HepG2 (cell line): ENCODE measurements around the gene GAS2. TPM values are rescaled to one million over a fixed set of nuclear protein-coding genes. Genes with fewer than 3 reads are reported as not detected.

ENCODE experiments used
- ARID3A ChIP-seq: IDR thresholded peaks from 2 replicates; pipeline ENCODE4 v1.6.1; 2012; ENCODE audit warnings: low read depth, low read length, improper control_type of control experiment
- ASH2L ChIP-seq: fragments of 300-600, 200-600 bp; sonication (generic); IDR thresholded peaks from 2 replicates; pipeline ENCODE4 v1.7.0; 2017; ENCODE audit warnings: low read depth, mild to moderate bottlenecking, moderate library complexity, mixed read lengths, low read length; ENCODE audit not compliant: insufficient read length
- ATF7 ChIP-seq, 2 experiments: fragments of 450-650 bp in 1 of 2; sonication (generic) in 1 of 2; formaldehyde crosslinking in 1 of 2; IDR thresholded peaks; 2 replicates each; pipeline versions ENCODE4 v1.4.0 to v1.6.1; 2016 to 2020; ENCODE audit warnings: antibody characterized with exemption in 1 of 2, mild to moderate bottlenecking in 1 of 2, missing genetic modification reagents in 1 of 2
- DMAP1 ChIP-seq: IDR thresholded peaks from 2 replicates; pipeline ENCODE4 v1.6.1; 2016
- FOSL2 ChIP-seq: sonication (generic); formaldehyde crosslinking; IDR thresholded peaks from 2 replicates; pipeline ENCODE4 v1.4.0; 2020; ENCODE audit warnings: missing genetic modification reagents
- FOXA1 ChIP-seq, 2 experiments: fragments of 450-650 bp in 1 of 2; sonication (generic) in 1 of 2; formaldehyde crosslinking in 1 of 2; IDR thresholded peaks; 2 replicates each; pipeline versions ENCODE4 v1.4.0 to v1.6.1; 2016 to 2020; ENCODE audit warnings: missing genetic modification reagents in 1 of 2
- FOXJ3 ChIP-seq: sonication (generic); formaldehyde crosslinking; IDR thresholded peaks from 2 replicates; pipeline ENCODE4 v1.4.0; 2020; ENCODE audit warnings: missing genetic modification reagents, mild to moderate bottlenecking, borderline replicate concordance
- GATAD2A ChIP-seq: IDR thresholded peaks from 2 replicates; pipeline ENCODE4 v1.6.1; 2016
- KAT7 ChIP-seq: IDR thresholded peaks from 2 replicates; pipeline ENCODE4 v1.6.1; 2018; ENCODE audit warnings: borderline replicate concordance, missing compliant biosample characterization
- KDM6A ChIP-seq: IDR thresholded peaks from 2 replicates; pipeline ENCODE4 v1.6.1; 2016; ENCODE audit warnings: low read depth
- MED1 ChIP-seq: sonication (generic); formaldehyde crosslinking; IDR thresholded peaks from 2 replicates; pipeline ENCODE4 v1.4.0; 2020; ENCODE audit warnings: missing genetic modification reagents
- NCOR1 ChIP-seq: fragments of 200-600 bp; sonication (generic); IDR thresholded peaks from 2 replicates; pipeline ENCODE4 v1.7.0; 2017; ENCODE audit warnings: antibody characterized with exemption, low read length, borderline replicate concordance
- RXRB ChIP-seq: IDR thresholded peaks from 2 replicates; pipeline ENCODE4 v1.6.1; 2016; ENCODE audit warnings: borderline replicate concordance, missing genetic modification reagents, missing compliant biosample characterization
- SAP130 ChIP-seq: IDR thresholded peaks from 2 replicates; pipeline ENCODE4 v1.6.1; 2016; ENCODE audit warnings: low read depth
- SOX13 ChIP-seq, 3 experiments: fragments of 450-650 bp in 1 of 3; sonication (generic) in 1 of 3; formaldehyde crosslinking in 1 of 3; IDR thresholded peaks in 2 of 3; conservative IDR thresholded peaks in 1 of 3; 2 replicates each; pipeline versions ENCODE4 v1.5.0 to v1.6.1; 2016 to 2020; ENCODE audit warnings: antibody characterized with exemption in 1 of 3, mild to moderate bottlenecking in 1 of 3, missing compliant biosample characterization in 1 of 3, missing genetic modification reagents in 1 of 3, moderate library complexity in 1 of 3
- TAF1 ChIP-seq: sonication (generic); formaldehyde crosslinking; IDR thresholded peaks from 2 replicates; pipeline ENCODE4 v1.4.0; 2020; ENCODE audit warnings: missing genetic modification reagents
- TARDBP ChIP-seq: sonication (generic); formaldehyde crosslinking; IDR thresholded peaks from 2 replicates; pipeline ENCODE4 v1.8.0; 2022; ENCODE audit warnings: mild to moderate bottlenecking, missing genetic modification reagents
- TFDP2 ChIP-seq: sonication (generic); formaldehyde crosslinking; IDR thresholded peaks from 2 replicates; pipeline ENCODE4 v1.4.0; 2020; ENCODE audit warnings: missing genetic modification reagents
- ZBTB34 ChIP-seq: sonication (generic); formaldehyde crosslinking; IDR thresholded peaks from 2 replicates; pipeline ENCODE4 v1.8.0; 2022; ENCODE audit warnings: mild to moderate bottlenecking, missing genetic modification reagents
- ZNF317 ChIP-seq: sonication (generic); formaldehyde crosslinking; IDR thresholded peaks from 2 replicates; pipeline ENCODE4 v1.5.0; 2020; ENCODE audit warnings: mild to moderate bottlenecking, missing genetic modification reagents
- ZNF512 ChIP-seq: sonication (generic); formaldehyde crosslinking; IDR thresholded peaks from 2 replicates; pipeline ENCODE4 v1.4.0; 2020; ENCODE audit warnings: mild to moderate bottlenecking, missing genetic modification reagents
- ZNF644 ChIP-seq: IDR thresholded peaks from 2 replicates; pipeline ENCODE4 v1.6.1; 2016; ENCODE audit warnings: low read depth
- polyA plus RNA-seq, 8 experiments: library from polyadenylated mRNA; depleted of rRNA in 3 of 8; stranded (reverse) in 7 of 8; unstranded in 1 of 8; fragments of >200 nt; fragmentation: Illumina TruSeq in 4 of 8; extraction: Trizol in 4 of 8; gene quantifications; 2 replicates each; pipeline versions ENCODE4 v1.2.1 to v1.2.3, GENCODE V29; 2011 to 2016; ENCODE audit warnings: low read depth in 4 of 8, missing spikeins in 1 of 8, mixed read lengths in 1 of 8; ENCODE audit not compliant: insufficient read depth in 1 of 8
- total RNA-seq, 5 experiments: library from RNA; depleted of rRNA; stranded (reverse); fragments of >200 nt; fragmentation: Illumina TruSeq; extraction: Trizol; gene quantifications; 2 replicates each; pipeline ENCODE4 v1.2.3, GENCODE V29; 2016; ENCODE audit warnings: low read depth in 1 of 5

The GAS2 gene
- total and polyA plus RNA-seq, 2 of the 13 experiments (the other 11 are each of a cell fraction or from before 2014, with no cell fraction given) = 26.0 to 85.1 TPM

GRCh38 chr11:22674470-22675439 is 8.3 kb downstream of the GAS2 start (continued):
- TF ChIP-seq NCOR1 = peak; percentile 77
- peak; percentile 94 for TF ChIP-seq ARID3A
- no peak for TF ChIP-seq FOXA1 (IDR thresholded peaks at IDR 0.05)
- peak; percentile 55; the same call in 1 of the 2 replicates for TF ChIP-seq FOXA1 (CRISPR knock-in tag; IDR thresholded peaks at IDR 0.05)
- TF ChIP-seq ZNF512 (CRISPR knock-in tag) = no peak
- 0 out of 2 replicates have a peak, but pooled peaks have one; percentile 14 for TF ChIP-seq MED1 (CRISPR knock-in tag)
- TF ChIP-seq ZBTB34 (CRISPR knock-in tag) = 0 out of 2 replicates have a peak, but pooled peaks have one; percentile 20
- peak; percentile 9; the same call in 1 of the 2 replicates for TF ChIP-seq FOSL2 (CRISPR knock-in tag)
- TF ChIP-seq TAF1 (CRISPR knock-in tag) = peak; percentile 25; the same call in 1 of the 2 replicates
- TF ChIP-seq FOXJ3 (CRISPR knock-in tag) = peak; percentile 60; the same call in 1 of the 2 replicates
- TF ChIP-seq TFDP2 (CRISPR knock-in tag) = peak; percentile 20; the same call in 1 of the 2 replicates
- peak; percentile 20; the same call in 1 of the 2 replicates for TF ChIP-seq ZNF644 (CRISPR knock-in tag)
- TF ChIP-seq KDM6A (CRISPR knock-in tag) = peak; percentile 86
- TF ChIP-seq ZNF317 (CRISPR knock-in tag) = no peak
- peak; percentile 21; the same call in 1 of the 2 replicates for TF ChIP-seq RXRB (CRISPR knock-in tag)
- 0 out of 2 replicates have a peak, but pooled peaks have one; percentile 16 for TF ChIP-seq SAP130 (CRISPR knock-in tag)
- no peak for TF ChIP-seq KAT7 (CRISPR knock-in tag)
- peak; percentile 94 for TF ChIP-seq ASH2L
- TF ChIP-seq ATF7 (IDR thresholded peaks at IDR 0.05) = no peak
- TF ChIP-seq ATF7 (CRISPR knock-in tag; IDR thresholded peaks at IDR 0.05) = no peak
- TF ChIP-seq GATAD2A (CRISPR knock-in tag) = peak; percentile 60; the same call in 1 of the 2 replicates
- TF ChIP-seq SOX13 (IDR thresholded peaks at IDR 0.05) = no peak
- TF ChIP-seq SOX13 (CRISPR knock-in tag; conservative IDR thresholded peaks at IDR 0.05 in 1 of 2, IDR thresholded peaks at IDR 0.05 in 1 of 2) = peak in 1 of 2 experiments; percentile 68; a peak in 1 of 4 replicates
- TF ChIP-seq DMAP1 = 0 out of 2 replicates have a peak, but pooled peaks have one; percentile 38
- TF ChIP-seq TARDBP = no peak; the same call in 1 of the 2 replicates
